ENCODE results near the gene SPATA31D3.

DNA sequence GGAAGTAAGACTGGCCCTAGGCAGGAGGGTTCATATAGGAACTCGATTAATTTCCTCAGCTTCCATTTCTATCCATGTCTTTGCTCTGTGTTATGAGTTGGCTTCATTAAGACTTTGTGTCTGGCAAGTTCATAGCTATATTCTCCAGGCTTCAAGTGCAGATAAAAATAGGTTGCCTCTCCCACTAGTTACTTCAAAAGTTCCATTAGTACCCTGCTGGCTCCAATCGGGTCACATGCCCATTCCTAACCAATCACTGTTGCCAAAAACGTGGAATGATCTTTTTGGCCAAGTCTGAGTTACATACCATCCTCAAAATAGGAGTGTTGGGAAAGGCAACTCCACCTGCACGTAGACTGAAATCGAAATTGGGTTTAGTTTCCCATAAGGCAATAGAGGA lies 31.5 kb downstream of the SPATA31D3 start:
- TF ChIP-seq, protein P1, sequence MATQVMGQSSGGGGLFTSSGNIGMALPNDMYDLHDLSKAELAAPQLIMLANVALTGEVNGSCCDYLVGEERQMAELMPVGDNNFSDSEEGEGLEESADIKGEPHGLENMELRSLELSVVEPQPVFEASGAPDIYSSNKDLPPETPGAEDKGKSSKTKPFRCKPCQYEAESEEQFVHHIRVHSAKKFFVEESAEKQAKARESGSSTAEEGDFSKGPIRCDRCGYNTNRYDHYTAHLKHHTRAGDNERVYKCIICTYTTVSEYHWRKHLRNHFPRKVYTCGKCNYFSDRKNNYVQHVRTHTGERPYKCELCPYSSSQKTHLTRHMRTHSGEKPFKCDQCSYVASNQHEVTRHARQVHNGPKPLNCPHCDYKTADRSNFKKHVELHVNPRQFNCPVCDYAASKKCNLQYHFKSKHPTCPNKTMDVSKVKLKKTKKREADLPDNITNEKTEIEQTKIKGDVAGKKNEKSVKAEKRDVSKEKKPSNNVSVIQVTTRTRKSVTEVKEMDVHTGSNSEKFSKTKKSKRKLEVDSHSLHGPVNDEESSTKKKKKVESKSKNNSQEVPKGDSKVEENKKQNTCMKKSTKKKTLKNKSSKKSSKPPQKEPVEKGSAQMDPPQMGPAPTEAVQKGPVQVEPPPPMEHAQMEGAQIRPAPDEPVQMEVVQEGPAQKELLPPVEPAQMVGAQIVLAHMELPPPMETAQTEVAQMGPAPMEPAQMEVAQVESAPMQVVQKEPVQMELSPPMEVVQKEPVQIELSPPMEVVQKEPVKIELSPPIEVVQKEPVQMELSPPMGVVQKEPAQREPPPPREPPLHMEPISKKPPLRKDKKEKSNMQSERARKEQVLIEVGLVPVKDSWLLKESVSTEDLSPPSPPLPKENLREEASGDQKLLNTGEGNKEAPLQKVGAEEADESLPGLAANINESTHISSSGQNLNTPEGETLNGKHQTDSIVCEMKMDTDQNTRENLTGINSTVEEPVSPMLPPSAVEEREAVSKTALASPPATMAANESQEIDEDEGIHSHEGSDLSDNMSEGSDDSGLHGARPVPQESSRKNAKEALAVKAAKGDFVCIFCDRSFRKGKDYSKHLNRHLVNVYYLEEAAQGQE (IDR thresholded peaks at IDR 0.05; ENCODE audit: borderline replicate concordance in 1 of 2, low read depth in 1 of 2, low read length in 2 of 2) = no peak
- TF ChIP-seq, protein P2, sequence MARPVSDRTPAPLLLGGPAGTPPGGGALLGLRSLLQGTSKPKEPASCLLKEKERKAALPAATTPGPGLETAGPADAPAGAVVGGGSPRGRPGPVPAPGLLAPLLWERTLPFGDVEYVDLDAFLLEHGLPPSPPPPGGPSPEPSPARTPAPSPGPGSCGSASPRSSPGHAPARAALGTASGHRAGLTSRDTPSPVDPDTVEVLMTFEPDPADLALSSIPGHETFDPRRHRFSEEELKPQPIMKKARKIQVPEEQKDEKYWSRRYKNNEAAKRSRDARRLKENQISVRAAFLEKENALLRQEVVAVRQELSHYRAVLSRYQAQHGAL (CRISPR knock-in tag; IDR thresholded peaks at IDR 0.05; ENCODE audit: not compliant biosample characterization) = no peak
- TF ChIP-seq HNRNPL (IDR thresholded peaks at IDR 0.05; ENCODE audit: low read depth, low read length) (no peak), DNMT1 (CRISPR knock-in tag; IDR thresholded peaks at IDR 0.05) (no peak), MED1 (CRISPR knock-in tag; IDR thresholded peaks at IDR 0.05) (no peak), AGO1 (IDR thresholded peaks at IDR 0.05; ENCODE audit: low read depth, low read length, poor library complexity, severe bottlenecking) (no peak), FOXM1 (CRISPR knock-in tag; IDR thresholded peaks at IDR 0.05) (no peak), SETDB1 (CRISPR knock-in tag; IDR thresholded peaks at IDR 0.05; ENCODE audit: borderline replicate concordance) (no peak), TBL1XR1 (IDR thresholded peaks at IDR 0.05; ENCODE audit: borderline replicate concordance, low read length, partially characterized antibody) (no peak), ZSCAN22 (CRISPR knock-in tag; IDR thresholded peaks at IDR 0.05) (no peak)
- TF ChIP-seq, protein P3, sequence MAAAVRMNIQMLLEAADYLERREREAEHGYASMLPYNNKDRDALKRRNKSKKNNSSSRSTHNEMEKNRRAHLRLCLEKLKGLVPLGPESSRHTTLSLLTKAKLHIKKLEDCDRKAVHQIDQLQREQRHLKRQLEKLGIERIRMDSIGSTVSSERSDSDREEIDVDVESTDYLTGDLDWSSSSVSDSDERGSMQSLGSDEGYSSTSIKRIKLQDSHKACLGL (CRISPR knock-in tag; IDR thresholded peaks at IDR 0.05) = no peak
- TF ChIP-seq, protein P4, sequence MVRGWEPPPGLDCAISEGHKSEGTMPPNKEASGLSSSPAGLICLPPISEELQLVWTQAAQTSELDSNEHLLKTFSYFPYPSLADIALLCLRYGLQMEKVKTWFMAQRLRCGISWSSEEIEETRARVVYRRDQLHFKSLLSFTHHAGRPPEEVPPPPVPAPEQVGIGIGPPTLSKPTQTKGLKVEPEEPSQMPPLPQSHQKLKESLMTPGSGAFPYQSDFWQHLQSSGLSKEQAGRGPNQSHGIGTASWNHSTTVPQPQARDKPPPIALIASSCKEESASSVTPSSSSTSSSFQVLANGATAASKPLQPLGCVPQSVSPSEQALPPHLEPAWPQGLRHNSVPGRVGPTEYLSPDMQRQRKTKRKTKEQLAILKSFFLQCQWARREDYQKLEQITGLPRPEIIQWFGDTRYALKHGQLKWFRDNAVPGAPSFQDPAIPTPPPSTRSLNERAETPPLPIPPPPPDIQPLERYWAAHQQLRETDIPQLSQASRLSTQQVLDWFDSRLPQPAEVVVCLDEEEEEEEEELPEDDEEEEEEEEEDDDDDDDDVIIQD (CRISPR knock-in tag; IDR thresholded peaks at IDR 0.05; ENCODE audit: low read depth) = no peak
- TF ChIP-seq, protein P5, sequence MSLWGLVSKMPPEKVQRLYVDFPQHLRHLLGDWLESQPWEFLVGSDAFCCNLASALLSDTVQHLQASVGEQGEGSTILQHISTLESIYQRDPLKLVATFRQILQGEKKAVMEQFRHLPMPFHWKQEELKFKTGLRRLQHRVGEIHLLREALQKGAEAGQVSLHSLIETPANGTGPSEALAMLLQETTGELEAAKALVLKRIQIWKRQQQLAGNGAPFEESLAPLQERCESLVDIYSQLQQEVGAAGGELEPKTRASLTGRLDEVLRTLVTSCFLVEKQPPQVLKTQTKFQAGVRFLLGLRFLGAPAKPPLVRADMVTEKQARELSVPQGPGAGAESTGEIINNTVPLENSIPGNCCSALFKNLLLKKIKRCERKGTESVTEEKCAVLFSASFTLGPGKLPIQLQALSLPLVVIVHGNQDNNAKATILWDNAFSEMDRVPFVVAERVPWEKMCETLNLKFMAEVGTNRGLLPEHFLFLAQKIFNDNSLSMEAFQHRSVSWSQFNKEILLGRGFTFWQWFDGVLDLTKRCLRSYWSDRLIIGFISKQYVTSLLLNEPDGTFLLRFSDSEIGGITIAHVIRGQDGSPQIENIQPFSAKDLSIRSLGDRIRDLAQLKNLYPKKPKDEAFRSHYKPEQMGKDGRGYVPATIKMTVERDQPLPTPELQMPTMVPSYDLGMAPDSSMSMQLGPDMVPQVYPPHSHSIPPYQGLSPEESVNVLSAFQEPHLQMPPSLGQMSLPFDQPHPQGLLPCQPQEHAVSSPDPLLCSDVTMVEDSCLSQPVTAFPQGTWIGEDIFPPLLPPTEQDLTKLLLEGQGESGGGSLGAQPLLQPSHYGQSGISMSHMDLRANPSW (CRISPR knock-in tag; IDR thresholded peaks at IDR 0.05; ENCODE audit: borderline replicate concordance) = no peak
